Esophagus muscularis mucosa (tissue), 4 donors: ENCODE results near the gene TMEM131L.

Source experiments
- EP300 ChIP-seq: sonication (generic); formaldehyde crosslinking; IDR thresholded peaks from one replicate; pipeline ENCODE4 v1.6.1; 2017; ENCODE audit warnings: antibody characterized with exemption
- POLR2A ChIP-seq: fragments of 450-650 bp; IDR thresholded peaks from one replicate; pipeline ENCODE4 v1.6.1; 2017; ENCODE audit warnings: antibody characterized with exemption, moderate library complexity, mild to moderate bottlenecking, low read depth
- POLR2AphosphoS5 ChIP-seq, 2 donors: sonication (generic); formaldehyde crosslinking; IDR thresholded peaks; one replicate each; pipeline ENCODE4 v1.6.1; 2017; ENCODE audit warnings: antibody characterized with exemption in 2 of 2
- TF ChIP-seq, protein P1 (sequence below), 3 experiments: fragments of 200-600 bp in 2 of 3; fragments of 450-650 bp in 1 of 3; sonication (generic) in 2 of 3; IDR thresholded peaks; one replicate each; pipeline ENCODE4 v1.5.1; 2017 to 2019; ENCODE audit warnings: antibody characterized with exemption in 3 of 3, mild to moderate bottlenecking in 2 of 3, moderate library complexity in 1 of 3

DNA sequence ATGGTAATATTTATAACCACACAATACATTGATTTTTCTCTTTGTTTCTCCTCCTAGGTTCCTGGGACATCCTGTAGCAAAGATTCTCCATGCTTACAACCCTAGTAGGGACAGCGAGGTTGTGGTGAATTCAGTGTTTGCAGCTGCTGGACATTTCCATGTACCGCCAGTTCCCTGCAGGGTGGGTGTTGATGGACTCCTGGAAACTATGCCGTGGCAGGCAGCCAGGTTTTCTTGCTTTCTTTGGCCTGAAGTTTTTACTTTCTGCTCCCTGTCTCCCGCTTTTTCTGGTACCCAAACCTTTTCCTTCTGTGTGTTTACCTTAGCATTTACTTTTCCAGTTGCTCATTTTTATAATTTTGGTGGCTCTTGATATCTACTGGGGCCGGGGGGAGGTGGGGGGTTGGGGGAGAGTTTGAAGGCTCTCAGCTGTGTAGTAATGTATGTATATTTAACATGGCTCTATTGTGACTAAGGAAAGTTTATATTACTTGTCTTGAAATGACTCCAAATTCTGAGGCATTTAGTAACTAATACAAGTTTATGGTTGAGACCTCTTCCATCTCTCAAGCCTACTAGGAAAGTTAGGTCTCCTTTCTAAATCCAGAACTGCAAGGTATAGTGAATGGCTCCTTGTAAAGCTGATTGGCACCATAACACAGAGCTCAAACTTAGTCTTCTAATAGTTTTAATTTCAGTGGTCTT, 89.7 kb downstream of the TMEM131L start:
- TF ChIP-seq, protein P1, sequence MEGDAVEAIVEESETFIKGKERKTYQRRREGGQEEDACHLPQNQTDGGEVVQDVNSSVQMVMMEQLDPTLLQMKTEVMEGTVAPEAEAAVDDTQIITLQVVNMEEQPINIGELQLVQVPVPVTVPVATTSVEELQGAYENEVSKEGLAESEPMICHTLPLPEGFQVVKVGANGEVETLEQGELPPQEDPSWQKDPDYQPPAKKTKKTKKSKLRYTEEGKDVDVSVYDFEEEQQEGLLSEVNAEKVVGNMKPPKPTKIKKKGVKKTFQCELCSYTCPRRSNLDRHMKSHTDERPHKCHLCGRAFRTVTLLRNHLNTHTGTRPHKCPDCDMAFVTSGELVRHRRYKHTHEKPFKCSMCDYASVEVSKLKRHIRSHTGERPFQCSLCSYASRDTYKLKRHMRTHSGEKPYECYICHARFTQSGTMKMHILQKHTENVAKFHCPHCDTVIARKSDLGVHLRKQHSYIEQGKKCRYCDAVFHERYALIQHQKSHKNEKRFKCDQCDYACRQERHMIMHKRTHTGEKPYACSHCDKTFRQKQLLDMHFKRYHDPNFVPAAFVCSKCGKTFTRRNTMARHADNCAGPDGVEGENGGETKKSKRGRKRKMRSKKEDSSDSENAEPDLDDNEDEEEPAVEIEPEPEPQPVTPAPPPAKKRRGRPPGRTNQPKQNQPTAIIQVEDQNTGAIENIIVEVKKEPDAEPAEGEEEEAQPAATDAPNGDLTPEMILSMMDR (IDR thresholded peaks at IDR 0.05) = no peak
- TF ChIP-seq EP300 (no peak), POLR2AphosphoS5 (IDR thresholded peaks at IDR 0.05) (peak; percentile 42 to 68), POLR2A (no peak)
